HG02642 (cell line): Measurements from ENCODE around the gene MBD5.

ENCODE experiments used
- ATAC-seq: cut with Tn5 transposase; IDR thresholded peaks from one replicate; pipeline ENCODE4 v1.9.1; 2021; ENCODE audit warnings: mild to moderate bottlenecking; ENCODE audit not compliant: unreplicated experiment, poor library complexity

The MBD5 gene

DNA sequence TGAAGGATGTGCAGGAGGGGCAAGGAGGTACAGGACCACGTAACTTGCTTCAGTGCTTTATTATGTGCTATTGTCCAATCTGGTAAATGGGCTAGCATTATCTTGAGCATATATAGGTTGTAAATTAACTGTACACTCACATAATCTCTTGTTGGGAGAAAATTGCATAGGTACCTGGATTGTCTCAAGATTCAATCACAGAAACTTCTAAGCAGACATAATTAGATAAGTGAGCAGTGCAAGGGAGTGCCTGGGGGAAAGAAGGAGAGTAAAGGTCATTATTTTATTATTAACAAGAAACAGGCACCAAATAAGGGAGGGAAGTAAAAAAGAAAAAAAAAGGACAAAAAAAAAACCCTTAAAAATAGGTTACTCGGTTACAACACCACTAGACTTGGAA, 186.2 kb downstream of the MBD5 start:
- ATAC-seq: no peak

DNA sequence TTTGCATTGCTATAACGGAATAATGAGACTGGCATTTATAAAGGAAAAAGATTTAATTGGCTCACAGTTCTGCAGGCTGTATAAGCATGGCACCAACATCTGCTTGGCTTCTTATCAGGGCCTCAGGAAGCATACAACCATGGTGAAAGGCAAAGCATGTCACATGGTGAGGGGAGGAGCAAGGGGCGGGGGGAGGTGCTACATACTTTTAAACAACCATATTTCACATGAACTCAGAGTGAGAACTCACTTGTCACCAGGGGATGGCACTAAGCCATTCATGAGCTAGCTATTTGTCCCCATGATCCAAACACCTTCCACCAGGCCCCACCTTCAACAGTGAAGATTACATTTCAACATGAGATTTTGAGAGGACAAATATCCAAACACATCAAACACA, 188.7 kb downstream of the MBD5 start:
- no peak for ATAC-seq

GRCh38 chr2:148218326-148219075, 197.6 kb downstream of the MBD5 start:
- no peak for ATAC-seq

GRCh38 chr2:148221166-148221565, 200.3 kb downstream of the MBD5 start:
- ATAC-seq: no peak

DNA sequence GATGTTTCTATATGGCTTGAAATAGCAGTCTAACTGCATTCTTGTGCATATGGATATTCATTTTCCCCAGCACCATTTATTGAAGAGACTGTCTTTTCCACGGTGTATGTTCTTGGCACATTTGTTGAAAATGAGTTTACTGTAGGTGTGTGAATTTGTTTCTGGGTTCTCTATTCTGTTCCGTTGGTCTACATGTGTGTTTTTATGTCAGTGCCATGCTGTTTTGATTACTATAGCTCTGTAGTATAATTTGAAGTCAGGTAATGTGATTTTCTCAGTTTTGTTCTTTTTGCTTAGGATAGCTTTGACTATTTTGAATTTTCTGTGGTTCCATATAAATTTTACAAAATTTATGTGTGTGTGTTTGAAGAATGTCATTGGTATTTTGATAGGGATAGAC, 201.0 kb downstream of the MBD5 start:
- no peak for ATAC-seq

DNA sequence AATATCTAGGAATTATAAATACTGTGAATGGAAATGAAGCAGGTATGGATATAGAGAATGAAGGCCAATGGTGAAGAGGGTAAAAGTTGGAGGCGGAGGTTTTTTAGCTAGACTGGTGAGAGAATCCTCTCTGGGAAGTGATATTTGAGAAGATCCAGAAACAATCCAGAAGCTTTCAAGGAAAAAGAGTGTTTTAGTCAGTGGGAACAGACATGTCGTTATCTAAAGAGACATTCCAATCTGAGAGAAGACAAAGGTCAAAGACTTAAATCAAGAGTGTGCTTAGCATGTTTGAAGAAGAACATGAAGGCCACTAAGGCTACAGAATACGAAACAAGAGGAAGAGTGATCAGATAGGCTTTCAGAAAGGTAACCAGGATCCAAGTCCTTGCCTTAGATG, 211.0 kb downstream of the MBD5 start:
- no peak for ATAC-seq

DNA sequence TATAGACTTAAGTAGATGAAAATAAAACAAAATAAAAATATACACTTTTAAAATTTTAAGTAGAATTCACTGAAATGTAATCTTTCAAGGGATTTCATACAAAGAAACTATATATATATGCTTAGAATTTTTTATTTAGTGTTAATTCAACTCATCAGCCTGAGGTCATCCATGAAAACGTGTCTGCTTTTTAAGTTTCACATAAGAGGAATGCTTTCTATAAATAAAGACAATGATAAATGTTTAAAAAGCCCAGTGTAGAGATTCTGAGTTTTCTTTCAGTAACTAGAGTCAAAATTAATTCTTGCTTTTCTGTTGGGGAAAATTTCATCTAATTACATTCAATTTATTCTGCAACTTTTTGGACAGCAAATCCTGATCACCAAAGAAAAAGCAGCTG, 213.3 kb downstream of the MBD5 start:
- no peak for ATAC-seq

- ATAC-seq: no peak
These were observed 217.0 kb downstream of the MBD5 start for GRCh38 chr2:148237911-148238310.

DNA sequence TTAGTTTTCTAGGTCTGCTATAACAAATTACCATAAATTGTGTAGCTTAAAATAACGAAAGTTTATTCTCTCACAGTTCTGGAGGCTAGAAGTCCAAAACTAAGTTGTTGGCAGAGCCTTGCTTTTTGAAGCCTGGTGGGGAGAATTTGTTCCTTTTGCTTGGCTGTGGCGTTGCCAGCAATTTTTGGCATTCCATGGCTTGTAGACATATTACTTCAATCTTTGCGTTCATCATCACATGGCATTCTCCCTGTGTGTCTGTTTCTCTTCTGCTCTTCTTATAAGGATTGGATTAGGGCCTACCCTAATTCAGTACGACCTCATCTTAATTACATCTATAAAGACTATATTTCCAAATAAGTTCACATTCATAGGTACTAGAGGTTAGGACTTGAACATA, 217.7 kb downstream of the MBD5 start:
- no peak for ATAC-seq

DNA sequence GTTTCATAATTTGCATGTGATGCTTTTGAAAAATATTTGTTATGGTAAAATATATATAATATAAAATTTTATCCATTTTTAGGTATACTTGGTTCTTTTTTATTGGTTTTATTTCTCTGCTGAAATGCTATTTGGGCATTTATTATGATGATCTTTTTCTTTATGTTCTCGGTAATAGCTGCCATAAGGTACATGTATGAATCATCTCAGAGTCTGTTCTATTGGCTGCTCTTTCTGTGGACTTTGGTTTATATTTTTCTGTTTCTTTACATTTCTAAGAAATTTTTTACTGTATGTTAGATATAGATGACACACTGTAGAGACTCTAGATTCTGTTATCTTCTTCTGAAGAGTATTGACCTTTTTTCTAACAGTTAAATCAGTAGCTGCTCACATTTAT, 219.9 kb downstream of the MBD5 start:
- ATAC-seq: no peak

DNA sequence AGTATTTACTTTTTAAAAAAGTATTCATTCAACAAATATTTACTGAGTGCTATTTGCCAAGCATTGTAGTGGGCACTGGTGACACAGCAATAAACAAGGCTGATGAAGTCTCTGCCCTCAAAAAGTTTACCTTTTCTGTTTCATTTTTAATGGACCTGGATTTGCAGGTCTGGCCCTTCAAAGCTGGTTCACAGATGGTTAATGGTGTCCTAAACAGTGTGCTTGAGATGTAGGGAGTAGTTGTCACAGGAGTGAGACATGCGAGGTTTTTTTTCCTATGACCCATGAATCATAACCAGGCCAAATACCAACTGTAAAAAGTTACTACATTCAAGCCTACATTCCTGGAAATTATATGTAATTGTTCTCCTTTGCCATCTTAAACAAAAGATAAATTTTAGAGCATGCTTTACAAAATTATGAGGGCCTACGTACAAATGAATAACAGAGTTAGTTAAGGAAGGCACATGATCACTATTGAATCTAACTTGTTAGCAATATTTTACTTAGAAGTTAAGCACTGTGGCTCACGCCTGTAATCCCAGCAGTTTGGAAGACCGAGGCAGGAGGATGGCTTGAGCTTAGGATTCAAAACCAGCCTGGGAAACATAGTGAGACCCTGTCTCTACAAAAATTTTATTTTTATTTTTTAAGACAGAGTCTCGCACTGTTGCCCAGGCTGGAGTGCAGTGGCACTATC, 223.9 kb downstream of the MBD5 start:
- no peak for ATAC-seq

GRCh38 chr2:148251993-148252392, 231.1 kb downstream of the MBD5 start:
- no peak for ATAC-seq

GRCh38 chr2:148252646-148253045, 231.8 kb downstream of the MBD5 start:
- ATAC-seq: no peak

DNA sequence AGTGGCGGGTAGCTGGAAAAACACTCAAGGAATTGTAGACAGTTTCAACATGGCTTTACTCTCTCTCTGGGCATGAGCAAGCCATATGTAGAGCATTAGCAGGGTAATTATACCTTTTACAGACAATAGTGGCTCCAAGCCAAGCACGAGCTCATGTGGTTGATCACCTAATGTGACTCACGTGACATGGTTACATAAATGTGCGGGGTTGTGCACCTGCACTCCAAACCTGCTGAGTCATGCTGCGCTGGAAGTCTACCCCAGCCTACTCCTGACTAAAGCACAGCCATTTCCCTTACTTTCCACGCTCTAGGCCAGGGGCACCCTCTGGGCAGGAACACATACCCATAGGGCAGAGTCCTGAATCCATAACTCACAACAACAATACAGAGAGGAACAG, 232.8 kb downstream of the MBD5 start:
- ATAC-seq: no peak

DNA sequence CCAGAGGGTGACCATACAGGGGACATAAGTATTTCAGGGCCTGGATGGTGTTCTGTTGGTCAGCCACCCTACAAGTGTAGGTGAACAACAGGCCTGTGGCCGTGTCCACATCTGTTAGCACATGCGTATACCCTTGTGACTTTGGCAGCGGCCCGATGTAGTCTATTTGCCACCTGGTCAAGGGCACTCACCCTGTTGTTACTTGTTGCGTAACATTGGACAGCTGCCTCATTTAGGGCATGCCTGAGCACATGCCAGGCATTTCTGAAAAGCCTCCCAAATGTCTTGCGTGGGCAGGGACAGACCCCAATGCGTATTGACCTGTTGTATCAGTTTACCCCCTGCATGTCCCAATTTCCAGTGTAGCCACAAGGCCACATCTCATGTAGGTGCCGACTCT, 235.0 kb downstream of the MBD5 start:
- ATAC-seq: no peak

DNA sequence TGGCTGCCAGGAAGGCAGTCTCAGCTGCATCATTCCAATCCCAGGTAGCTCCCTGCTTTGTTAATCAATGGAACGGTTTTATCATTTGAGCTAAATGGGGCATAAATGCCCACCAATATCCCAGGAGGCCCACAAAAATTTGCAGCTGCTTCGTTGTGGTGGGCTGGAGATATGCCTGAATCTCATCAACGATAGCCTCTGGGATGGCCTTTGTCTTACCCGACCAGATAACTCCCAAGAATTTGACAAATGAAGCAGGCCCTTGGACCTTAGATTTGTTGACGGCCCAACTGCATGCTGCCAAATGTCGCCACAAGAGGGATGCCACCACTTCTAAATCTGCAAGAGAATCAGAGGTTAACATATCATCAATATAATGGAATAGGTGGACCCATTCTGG, 236.4 kb downstream of the MBD5 start:
- ATAC-seq: no peak

DNA sequence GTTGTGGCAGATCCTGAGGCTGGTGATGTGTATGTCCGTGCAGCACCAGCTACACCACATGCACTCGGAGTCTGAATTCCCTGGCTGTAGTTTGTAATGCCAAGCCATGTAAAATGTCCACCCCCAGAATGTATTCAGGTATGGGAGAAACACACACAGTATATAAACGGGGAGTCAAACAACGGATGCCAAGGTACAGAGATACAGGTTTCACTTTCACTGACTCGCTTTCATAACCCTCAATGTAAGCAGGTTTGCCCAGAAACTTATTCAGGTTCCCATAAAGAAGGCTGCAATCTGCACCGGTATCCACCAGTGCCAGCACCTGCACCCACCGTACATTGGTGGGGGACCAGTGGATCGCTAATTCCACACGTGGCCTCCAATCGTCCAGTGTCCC, 237.2 kb downstream of the MBD5 start:
- ATAC-seq: no peak

- no peak for ATAC-seq
These were observed 238.8 kb downstream of the MBD5 start for GRCh38 chr2:148259674-148260073.

- no peak for ATAC-seq
These were observed 243.0 kb downstream of the MBD5 start for GRCh38 chr2:148263890-148264289.

DNA sequence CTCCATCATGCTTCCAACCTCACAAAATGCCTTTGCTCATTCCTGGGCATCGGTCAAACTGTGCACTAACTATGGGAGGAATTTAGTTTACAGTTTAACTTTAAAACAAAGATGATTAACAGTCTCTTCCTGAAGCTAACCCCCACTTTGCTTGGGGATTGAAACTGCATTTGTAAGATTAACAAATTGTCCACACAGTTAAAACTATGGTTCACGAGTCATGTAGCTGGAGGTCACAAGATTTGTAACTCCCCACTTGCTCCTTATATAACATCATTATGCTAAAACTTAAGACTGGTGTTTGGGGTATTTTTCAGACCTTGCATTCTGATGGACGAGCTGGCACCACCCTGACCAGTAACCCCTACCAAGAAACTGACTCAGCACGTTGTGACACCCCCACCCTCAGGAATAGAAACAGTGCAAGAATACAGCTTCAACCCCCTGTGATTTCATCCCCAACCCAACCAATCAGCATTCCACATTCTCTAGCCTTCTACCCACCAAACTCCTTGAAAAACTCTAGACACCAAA, 252.3 kb downstream of the MBD5 start:
- ATAC-seq: no peak

- ATAC-seq: no peak
These were observed 258.3 kb downstream of the MBD5 start for GRCh38 chr2:148279216-148279615.

DNA sequence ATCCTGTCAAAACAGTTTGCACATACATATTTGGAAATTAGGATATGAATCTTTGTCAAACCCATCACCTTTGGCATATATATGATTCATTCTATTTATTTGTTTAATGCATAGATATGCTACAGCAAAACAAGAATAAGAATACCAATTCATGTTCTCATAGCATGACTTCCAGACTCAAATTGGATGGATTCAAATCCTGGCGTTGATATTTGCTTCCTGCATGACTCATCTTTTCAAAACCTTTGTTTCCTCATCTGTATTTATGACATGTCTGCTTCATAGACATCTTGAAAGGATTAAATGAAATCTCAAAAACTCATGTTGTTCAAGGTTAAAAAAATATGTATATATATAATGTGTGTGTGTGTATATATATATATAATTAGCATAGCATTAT, 261.3 kb downstream of the MBD5 start:
- ATAC-seq: no peak
